Heart left ventricle (tissue), 13 donors: Measurements from ENCODE around the gene CCDC28B.

Source experiments
- CTCF ChIP-seq, 12 donors: fragments of 200-600 bp; sonication (generic) in 4 of 12; IDR thresholded peaks; one replicate each; pipeline versions ENCODE4 v1.5.0 to v1.8.0; 2018 to 2022; ENCODE audit warnings: antibody characterized with exemption in 12 of 12, mild to moderate bottlenecking in 5 of 12
- POLR2A ChIP-seq, 2 donors: fragments of 450-650 bp; IDR thresholded peaks; one replicate each; pipeline ENCODE4 v1.6.1; 2017; ENCODE audit warnings: antibody characterized with exemption in 2 of 2, mild to moderate bottlenecking in 2 of 2, moderate library complexity in 2 of 2
- donor health status: ischemic (EF 13 %, LVEDD 7.1; RV severe dilation, severe dysfunction).
- donor health status: DM: no; HTN: yes; CAD: no.
- donor health status: DM: no; HTN: no; CAD: no.
- donor health status: ischemic (EF 25% LVEDD 6.9; RV normal size, moderate dysfunction).
- donor health status: ischemic (EF 25% LVEDD 5.7; RV mildly dilated, moderate dysfunction).
- donor health status: ischemic (EF 35%, LVEDD 5.7; RV mildly dilated, moderate dysfunction).
- donor health status: nonischemic (EF 11% LVEDD 7.7; RV severe dilation, severe dysfunction).
- donor health status: DM: yes; HTN: yes; CAD: no.
- donor health status: PGD.
- donor health status: ischemic (EF 29% LVEDD 5.4; RV normal size, mild dysfunction).
- donor health status: nonischemic (EF 23%, LVEDD 6.1; RV moderate dilation, normal function).

GRCh38 chr1:32197837-32198236 is 2.6 kb upstream of the CCDC28B start:
- TF ChIP-seq CTCF (IDR thresholded peaks at IDR 0.05) (no peak), POLR2A (IDR thresholded peaks at IDR 0.05) (no peak)
